ENCODE measurements around the gene TAP1.

- TF ChIP-seq CTCF (conservative IDR thresholded peaks at IDR 0.05; ENCODE audit: low read depth, low read length): no peak
- TF ChIP-seq RAD21 (IDR thresholded peaks at IDR 0.05; ENCODE audit: low read length): no peak
- TF ChIP-seq RFX5 (IDR thresholded peaks at IDR 0.05; ENCODE audit: low read depth, low read length): no peak
- no peak for TF ChIP-seq POLR2A (IDR thresholded peaks at IDR 0.05; ENCODE audit: low read depth, low read length)
Measured at GRCh38 chr6:32865724-32866443, 12.4 kb upstream of the TAP1 start.
